ENCODE measurements around the gene FBXO2.

GRCh38 chr1:11684070-11684469 is 29.8 kb upstream of the FBXO2 start:
- TF ChIP-seq, protein P1, sequence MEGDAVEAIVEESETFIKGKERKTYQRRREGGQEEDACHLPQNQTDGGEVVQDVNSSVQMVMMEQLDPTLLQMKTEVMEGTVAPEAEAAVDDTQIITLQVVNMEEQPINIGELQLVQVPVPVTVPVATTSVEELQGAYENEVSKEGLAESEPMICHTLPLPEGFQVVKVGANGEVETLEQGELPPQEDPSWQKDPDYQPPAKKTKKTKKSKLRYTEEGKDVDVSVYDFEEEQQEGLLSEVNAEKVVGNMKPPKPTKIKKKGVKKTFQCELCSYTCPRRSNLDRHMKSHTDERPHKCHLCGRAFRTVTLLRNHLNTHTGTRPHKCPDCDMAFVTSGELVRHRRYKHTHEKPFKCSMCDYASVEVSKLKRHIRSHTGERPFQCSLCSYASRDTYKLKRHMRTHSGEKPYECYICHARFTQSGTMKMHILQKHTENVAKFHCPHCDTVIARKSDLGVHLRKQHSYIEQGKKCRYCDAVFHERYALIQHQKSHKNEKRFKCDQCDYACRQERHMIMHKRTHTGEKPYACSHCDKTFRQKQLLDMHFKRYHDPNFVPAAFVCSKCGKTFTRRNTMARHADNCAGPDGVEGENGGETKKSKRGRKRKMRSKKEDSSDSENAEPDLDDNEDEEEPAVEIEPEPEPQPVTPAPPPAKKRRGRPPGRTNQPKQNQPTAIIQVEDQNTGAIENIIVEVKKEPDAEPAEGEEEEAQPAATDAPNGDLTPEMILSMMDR (conservative IDR thresholded peaks at IDR 0.05; ENCODE audit: low read depth, low read length) = no peak
- no peak for TF ChIP-seq EZH2 (IDR thresholded peaks at IDR 0.05; ENCODE audit: borderline replicate concordance, low read depth, low read length, poor library complexity, severe bottlenecking)
